GM12873 (cell line): ENCODE data around the gene SMPDL3B.

ENCODE experiments used
- CTCF ChIP-seq: IDR thresholded peaks from 2 replicates; pipeline ENCODE4 v1.5.1; 2012; ENCODE audit warnings: low read depth, mild to moderate bottlenecking, moderate library complexity, low read length, control low read depth; ENCODE audit not compliant: insufficient read depth; ENCODE audit errors: missing control alignments

The SMPDL3B gene

GRCh38 chr1:27963393-27963792 lies 28.6 kb downstream of the SMPDL3B start:
- no peak for TF ChIP-seq CTCF

- no peak for TF ChIP-seq CTCF
Measured at GRCh38 chr1:27966402-27967105, 31.8 kb downstream of the SMPDL3B start.

- no peak for TF ChIP-seq CTCF
Measured at GRCh38 chr1:27967106-27967883, 32.5 kb downstream of the SMPDL3B start.

GRCh38 chr1:27967884-27968466 lies 33.2 kb downstream of the SMPDL3B start:
- no peak for TF ChIP-seq CTCF

GRCh38 chr1:27968692-27969091 lies 33.9 kb downstream of the SMPDL3B start:
- no peak for TF ChIP-seq CTCF

- no peak for TF ChIP-seq CTCF
Measured at GRCh38 chr1:27970401-27970800, 35.6 kb downstream of the SMPDL3B start.

GRCh38 chr1:27971674-27972073 lies 36.9 kb downstream of the SMPDL3B start:
- TF ChIP-seq CTCF = no peak
